Activated naive CD4-positive, alpha-beta T cell treated with anti-CD3 and anti-CD28 coated beads, Interleukin-2, amount 10 ng/mL, durations not matched to agents 7 days and 5 days (primary cell): Measurements from ENCODE around the gene VSTM4.

ENCODE experiments used
- CTCF ChIA-PET: fragments of 350-600 bp; sonication (Branson Sonifier 250); formaldehyde crosslinking; loops from one replicate; lab custom pipeline; 2021; ENCODE audit warnings: antibody characterized with exemption; lab: Charles Lee
- DNase-seq: peaks from one replicate; pipeline ENCODE4 v3.0.0-alpha.2; 2020
- H3K27ac Mint-ChIP-seq: one replicate; pipeline ENCODE4 v1.8.0; 2021; ENCODE audit warnings: mild to moderate bottlenecking, moderate library complexity, mixed read lengths
- H3K27me3 Mint-ChIP-seq: one replicate; pipeline ENCODE4 v1.8.0; 2021; ENCODE audit warnings: mild to moderate bottlenecking, mixed read lengths
- H3K36me3 Mint-ChIP-seq: one replicate; pipeline ENCODE4 v1.8.0; 2021; ENCODE audit warnings: mixed read lengths
- H3K4me1 Mint-ChIP-seq: one replicate; pipeline ENCODE4 v1.8.0; 2021; ENCODE audit warnings: mixed read lengths
- H3K4me3 Mint-ChIP-seq: one replicate; pipeline ENCODE4 v1.8.0; 2021; ENCODE audit warnings: mild to moderate bottlenecking, moderate library complexity, mixed read lengths
- H3K9me3 Mint-ChIP-seq: one replicate; pipeline ENCODE4 v1.8.0; 2021; ENCODE audit warnings: mixed read lengths

The VSTM4 gene

GRCh38 chr10:49106451-49106850 is 8.9 kb downstream of the VSTM4 start:
- no peaks in the 10 kb centered on the region for H3K4me1 Mint-ChIP-seq
- H3K4me3 Mint-ChIP-seq: no peak overlapping the region
- no peak for DNase-seq
- no peak overlapping the region for H3K27ac Mint-ChIP-seq
- H3K27me3 Mint-ChIP-seq: peaks cover 44% of the 10 kb centered on the region
- CTCF ChIA-PET: no interaction called here
- H3K36me3 Mint-ChIP-seq: no peaks in the 10 kb centered on the region
- H3K9me3 Mint-ChIP-seq: no peaks in the 10 kb centered on the region

GRCh38 chr10:49105076-49105475 is 10.2 kb downstream of the VSTM4 start:
- no peak for DNase-seq
- H3K4me3 Mint-ChIP-seq: no peak overlapping the region
- H3K9me3 Mint-ChIP-seq: no peaks in the 10 kb centered on the region
- H3K36me3 Mint-ChIP-seq: no peaks in the 10 kb centered on the region
- H3K4me1 Mint-ChIP-seq: no peaks in the 10 kb centered on the region
- CTCF ChIA-PET: no interaction called here
- peaks cover 35% of the 10 kb centered on the region for H3K27me3 Mint-ChIP-seq
- no peak overlapping the region for H3K27ac Mint-ChIP-seq

- Mint-ChIP-seq H3K27ac (no peak overlapping the region), H3K9me3 (no peaks in the 10 kb centered on the region), H3K4me1 (no peaks in the 10 kb centered on the region), H3K4me3 (no peak overlapping the region), H3K36me3 (no peaks in the 10 kb centered on the region), H3K27me3 (peaks cover 39% of the 10 kb centered on the region)
- CTCF ChIA-PET: no interaction called here
- no peak for DNase-seq
These were observed 11.0 kb downstream of the VSTM4 start for GRCh38 chr10:49104323-49104722.

- DNase-seq: no peak
- no peaks in the 10 kb centered on the region for H3K9me3 Mint-ChIP-seq
- no peak overlapping the region for H3K4me3 Mint-ChIP-seq
- H3K27me3 Mint-ChIP-seq: peaks cover 35% of the 10 kb centered on the region
- no peaks in the 10 kb centered on the region for H3K4me1 Mint-ChIP-seq
- H3K27ac Mint-ChIP-seq: no peak overlapping the region
- CTCF ChIA-PET: no interaction called here
- H3K36me3 Mint-ChIP-seq: no peaks in the 10 kb centered on the region
These were observed 11.6 kb downstream of the VSTM4 start for GRCh38 chr10:49103761-49104160.

GRCh38 chr10:49099046-49099445 is 16.3 kb downstream of the VSTM4 start:
- H3K9me3 Mint-ChIP-seq: no peaks in the 10 kb centered on the region

GRCh38 chr10:49096890-49097445 is 18.4 kb downstream of the VSTM4 start:
- Mint-ChIP-seq H3K4me1 (no peaks in the 10 kb centered on the region), H3K36me3 (no peaks in the 10 kb centered on the region), H3K27me3 (peaks cover 4% of the 10 kb centered on the region), H3K4me3 (no peak overlapping the region), H3K9me3 (no peaks in the 10 kb centered on the region), H3K27ac (no peak overlapping the region)
- no peak for DNase-seq
- CTCF ChIA-PET: no interaction called here

More at GRCh38 chr10:49099046-49099445, 16.3 kb downstream of the VSTM4 start:
- peaks cover 8% of the 10 kb centered on the region for H3K27me3 Mint-ChIP-seq
- no peak overlapping the region for H3K4me3 Mint-ChIP-seq
- no peak for DNase-seq
- no peaks in the 10 kb centered on the region for H3K36me3 Mint-ChIP-seq
- CTCF ChIA-PET: no interaction called here
- H3K4me1 Mint-ChIP-seq: no peaks in the 10 kb centered on the region
- H3K27ac Mint-ChIP-seq: no peak overlapping the region

GRCh38 chr10:49094646-49095045 is 20.7 kb downstream of the VSTM4 start:
- DNase-seq: no peak
- Mint-ChIP-seq H3K27me3 (peaks cover 5% of the 10 kb centered on the region), H3K36me3 (no peaks in the 10 kb centered on the region), H3K4me3 (no peak overlapping the region), H3K27ac (no peak overlapping the region), H3K9me3 (no peaks in the 10 kb centered on the region), H3K4me1 (no peaks in the 10 kb centered on the region)
- CTCF ChIA-PET: no interaction called here

- DNase-seq: no peak
- peaks cover 5% of the 10 kb centered on the region for H3K27me3 Mint-ChIP-seq
- no peaks in the 10 kb centered on the region for H3K4me1 Mint-ChIP-seq
- CTCF ChIA-PET: no interaction called here
- no peaks in the 10 kb centered on the region for H3K36me3 Mint-ChIP-seq
- no peak overlapping the region for H3K27ac Mint-ChIP-seq
- no peak overlapping the region for H3K4me3 Mint-ChIP-seq
- H3K9me3 Mint-ChIP-seq: no peaks in the 10 kb centered on the region
These were observed 21.4 kb downstream of the VSTM4 start for GRCh38 chr10:49093922-49094321.

GRCh38 chr10:49092477-49092876 is 22.8 kb downstream of the VSTM4 start:
- H3K4me3 Mint-ChIP-seq: no peak overlapping the region
- no peaks in the 10 kb centered on the region for H3K9me3 Mint-ChIP-seq
- DNase-seq: no peak
- H3K4me1 Mint-ChIP-seq: no peaks in the 10 kb centered on the region
- CTCF ChIA-PET: no interaction called here
- H3K36me3 Mint-ChIP-seq: no peaks in the 10 kb centered on the region
- no peak overlapping the region for H3K27ac Mint-ChIP-seq
- H3K27me3 Mint-ChIP-seq: peaks cover 5% of the 10 kb centered on the region

- peaks cover 5% of the 10 kb centered on the region for H3K9me3 Mint-ChIP-seq
- no peak overlapping the region for H3K4me3 Mint-ChIP-seq
- no peak overlapping the region for H3K27ac Mint-ChIP-seq
- no peaks in the 10 kb centered on the region for H3K4me1 Mint-ChIP-seq
- H3K36me3 Mint-ChIP-seq: no peaks in the 10 kb centered on the region
- no peak for DNase-seq
- CTCF ChIA-PET: no interaction called here
- H3K27me3 Mint-ChIP-seq: peaks cover 5% of the 10 kb centered on the region
These were observed 23.7 kb downstream of the VSTM4 start for GRCh38 chr10:49091450-49092210.

GRCh38 chr10:49090696-49091380 is 24.5 kb downstream of the VSTM4 start:
- Mint-ChIP-seq H3K4me3 (no peak overlapping the region), H3K9me3 (peaks cover 8% of the 10 kb centered on the region)

GRCh38 chr10:49090189-49090575 is 25.1 kb downstream of the VSTM4 start:
- H3K27ac Mint-ChIP-seq: no peak overlapping the region
- no peaks in the 10 kb centered on the region for H3K4me1 Mint-ChIP-seq
- CTCF ChIA-PET: no interaction called here
- peaks cover 5% of the 10 kb centered on the region for H3K27me3 Mint-ChIP-seq
- DNase-seq: no peak
- no peak overlapping the region for H3K4me3 Mint-ChIP-seq
- no peaks in the 10 kb centered on the region for H3K36me3 Mint-ChIP-seq
- peaks cover 8% of the 10 kb centered on the region for H3K9me3 Mint-ChIP-seq

More at GRCh38 chr10:49090696-49091380, 24.5 kb downstream of the VSTM4 start:
- Mint-ChIP-seq H3K27me3 (peaks cover 5% of the 10 kb centered on the region), H3K4me1 (no peaks in the 10 kb centered on the region), H3K36me3 (no peaks in the 10 kb centered on the region), H3K27ac (no peak overlapping the region)
- CTCF ChIA-PET: no interaction called here
- no peak for DNase-seq

GRCh38 chr10:49089557-49090188 is 25.6 kb downstream of the VSTM4 start:
- Mint-ChIP-seq H3K27me3 (peaks cover 5% of the 10 kb centered on the region), H3K9me3 (peaks cover 8% of the 10 kb centered on the region), H3K4me3 (no peak overlapping the region), H3K36me3 (no peaks in the 10 kb centered on the region), H3K4me1 (no peaks in the 10 kb centered on the region), H3K27ac (no peak overlapping the region)
- DNase-seq: no peak
- CTCF ChIA-PET: interaction anchor here (1.0 kb wide), 1 partner anchor 432 kb away, joined by 3 read pairs; no protein-coding TSS in a partner anchor

GRCh38 chr10:49089152-49089551 is 26.2 kb downstream of the VSTM4 start:
- peaks cover 5% of the 10 kb centered on the region for H3K27me3 Mint-ChIP-seq
- H3K27ac Mint-ChIP-seq: no peak overlapping the region
- no peaks in the 10 kb centered on the region for H3K4me1 Mint-ChIP-seq
- CTCF ChIA-PET: interaction anchor here (1.0 kb wide), 1 partner anchor 431 kb away, joined by 3 read pairs; no protein-coding TSS in a partner anchor
- no peaks in the 10 kb centered on the region for H3K36me3 Mint-ChIP-seq
- peaks cover 8% of the 10 kb centered on the region for H3K9me3 Mint-ChIP-seq
- DNase-seq: no peak
- H3K4me3 Mint-ChIP-seq: no peak overlapping the region
